MCF 10A (cell line): ENCODE measurements around the gene ABHD1. TPM values are rescaled to one million over a fixed set of nuclear protein-coding genes. Genes with fewer than 3 reads are reported as not detected.

Experiments
- BruUV-seq: library from RNA; stranded (reverse); fragments of 400-500 nt; replicated peaks from 2 replicates; lab custom pipeline; 2021; lab: Mats Ljungman, UMichigan
- CTCF ChIA-PET: fragments of 300-600 bp; sonication (Branson Sonifier 250); formaldehyde crosslinking; extraction: SDS; loops from one replicate; lab custom pipeline; 2021; ENCODE audit warnings: antibody characterized with exemption, inconsistent platforms; lab: Yijun Ruan, JAX
- POLR2A ChIA-PET: fragments of 300-600, 350-650 bp; sonication (Branson Sonifier 250); formaldehyde crosslinking; extraction: SDS; loops from one replicate; lab custom pipeline; 2020; ENCODE audit warnings: antibody characterized with exemption, inconsistent platforms; lab: Yijun Ruan, JAX
- DNase-seq: peaks from one replicate; pipeline ENCODE4 v3.0.0-alpha.2; 2018; ENCODE audit not compliant: unreplicated experiment
- H3K27ac Mint-ChIP-seq: one replicate; pipeline ENCODE4 v1.8.0; 2022; ENCODE audit warnings: mild to moderate bottlenecking, low read depth, mixed read lengths; ENCODE audit not compliant: unreplicated experiment
- H3K27me3 Mint-ChIP-seq: one replicate; pipeline ENCODE4 v1.8.0; 2022; ENCODE audit warnings: mixed read lengths; ENCODE audit not compliant: insufficient read depth, unreplicated experiment
- H3K36me3 Mint-ChIP-seq: one replicate; pipeline ENCODE4 v1.8.0; 2022; ENCODE audit warnings: mild to moderate bottlenecking, moderate library complexity, mixed read lengths; ENCODE audit not compliant: insufficient read depth, unreplicated experiment
- H3K4me1 Mint-ChIP-seq: one replicate; pipeline ENCODE4 v1.8.0; 2022; ENCODE audit warnings: mixed read lengths; ENCODE audit not compliant: insufficient read depth, unreplicated experiment
- H3K4me3 Mint-ChIP-seq: one replicate; pipeline ENCODE4 v1.8.0; 2022; ENCODE audit warnings: mild to moderate bottlenecking, moderate library complexity, mixed read lengths; ENCODE audit not compliant: unreplicated experiment
- H3K9me3 Mint-ChIP-seq: one replicate; pipeline ENCODE4 v1.8.0; 2022; ENCODE audit warnings: mixed read lengths; ENCODE audit not compliant: unreplicated experiment
- intact Hi-C: fragments of 100-400 bp; cut with micrococcal nuclease; formaldehyde crosslinking; loops from 2 replicates; pipeline ENCODE4 v1.14.1; 2022
- total RNA-seq: library from RNA; stranded (reverse); gene quantifications from 2 replicates; pipeline ENCODE4 v1.2.3, GENCODE V29; 2022
- TF ChIP-seq, protein P1 (sequence below): fragments of 200-600 bp; IDR thresholded peaks from one replicate; pipeline ENCODE4 v1.8.0; 2022; ENCODE audit warnings: antibody characterized with exemption, mild to moderate bottlenecking; ENCODE audit not compliant: unreplicated experiment

The ABHD1 gene
- total RNA-seq, 1 experiment from 2014 or later = not detected

DNA sequence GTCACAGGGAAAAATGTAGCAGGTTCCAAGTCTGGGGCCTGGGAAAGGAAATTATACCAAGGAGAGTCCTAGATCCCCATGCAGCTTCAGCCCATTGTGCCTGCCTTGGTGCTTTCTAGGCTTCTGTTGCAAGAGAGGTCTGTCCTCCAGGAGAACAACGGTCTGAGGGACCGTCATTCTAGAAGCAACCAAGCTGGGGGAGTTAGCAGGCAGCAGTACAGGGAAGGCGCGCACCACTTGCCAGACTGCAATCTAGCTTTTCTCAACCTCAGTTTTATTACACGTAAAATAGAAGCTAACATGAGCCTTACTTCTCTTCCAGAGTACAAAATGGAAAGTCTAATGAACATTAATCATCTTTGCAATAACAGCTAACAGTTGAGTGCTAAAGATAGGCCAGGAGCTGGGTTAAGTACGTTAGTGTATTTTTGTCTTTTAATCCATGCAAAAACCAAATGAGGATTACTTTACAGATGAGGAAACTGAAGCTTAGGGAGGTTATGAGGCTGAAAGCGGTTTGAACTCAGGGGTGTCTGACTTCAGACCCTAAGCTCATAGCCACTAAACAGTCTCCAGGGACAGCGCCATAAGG is 27.1 kb downstream of the ABHD1 start:
- Mint-ChIP-seq H3K4me3 (no peak overlapping the region), H3K36me3 (no peaks in the 10 kb centered on the region), H3K9me3 (no peaks in the 10 kb centered on the region), H3K4me1 (no peaks in the 10 kb centered on the region), H3K27ac (no peak overlapping the region), H3K27me3 (no peaks in the 10 kb centered on the region)
- no TSS peak for BruUV-seq
- intact Hi-C loops = no loop called here
- ChIA-PET CTCF (interaction anchor here (0.6 to 1.1 kb wide), 2 partner anchors 152 to 215 kb away, joined by 3 to 7 read pairs; no protein-coding TSS in a partner anchor), POLR2A (no interaction called here)
- DNase-seq = no peak
- TF ChIP-seq, protein P1, sequence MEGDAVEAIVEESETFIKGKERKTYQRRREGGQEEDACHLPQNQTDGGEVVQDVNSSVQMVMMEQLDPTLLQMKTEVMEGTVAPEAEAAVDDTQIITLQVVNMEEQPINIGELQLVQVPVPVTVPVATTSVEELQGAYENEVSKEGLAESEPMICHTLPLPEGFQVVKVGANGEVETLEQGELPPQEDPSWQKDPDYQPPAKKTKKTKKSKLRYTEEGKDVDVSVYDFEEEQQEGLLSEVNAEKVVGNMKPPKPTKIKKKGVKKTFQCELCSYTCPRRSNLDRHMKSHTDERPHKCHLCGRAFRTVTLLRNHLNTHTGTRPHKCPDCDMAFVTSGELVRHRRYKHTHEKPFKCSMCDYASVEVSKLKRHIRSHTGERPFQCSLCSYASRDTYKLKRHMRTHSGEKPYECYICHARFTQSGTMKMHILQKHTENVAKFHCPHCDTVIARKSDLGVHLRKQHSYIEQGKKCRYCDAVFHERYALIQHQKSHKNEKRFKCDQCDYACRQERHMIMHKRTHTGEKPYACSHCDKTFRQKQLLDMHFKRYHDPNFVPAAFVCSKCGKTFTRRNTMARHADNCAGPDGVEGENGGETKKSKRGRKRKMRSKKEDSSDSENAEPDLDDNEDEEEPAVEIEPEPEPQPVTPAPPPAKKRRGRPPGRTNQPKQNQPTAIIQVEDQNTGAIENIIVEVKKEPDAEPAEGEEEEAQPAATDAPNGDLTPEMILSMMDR = no peak

DNA sequence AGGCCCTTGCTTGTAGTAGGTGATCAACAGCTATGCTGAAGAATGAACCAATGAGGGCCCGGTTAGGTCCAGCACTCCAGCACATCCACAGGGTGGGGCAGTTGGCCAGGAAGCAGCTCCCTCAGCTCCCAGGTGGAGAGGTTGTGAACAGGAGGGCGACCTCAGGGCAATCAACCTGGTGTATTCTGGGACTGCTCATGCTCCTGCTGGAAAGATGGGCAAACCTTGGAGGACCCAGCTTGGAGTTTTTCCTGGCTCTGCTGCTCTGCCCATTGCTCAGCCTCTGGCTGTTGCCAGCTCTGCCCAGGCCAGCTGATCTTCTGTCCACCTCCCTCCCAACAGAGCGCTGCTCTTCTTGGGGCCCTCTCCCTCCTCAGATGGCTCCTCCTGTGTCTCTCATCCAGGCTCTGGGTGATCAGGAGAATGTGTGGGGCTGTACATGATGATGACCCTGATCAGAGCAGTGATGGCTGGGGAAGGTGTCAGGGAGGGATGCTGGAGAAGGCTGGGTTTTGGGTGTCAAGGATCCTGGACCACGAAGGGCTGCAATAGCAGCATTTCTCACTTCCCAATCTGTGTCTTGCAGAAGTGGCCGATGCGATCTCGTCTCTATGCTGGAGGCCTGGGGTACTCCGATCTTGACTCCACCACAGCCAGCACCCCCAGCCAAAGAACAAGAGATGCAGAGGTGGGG is 28.6 kb downstream of the ABHD1 start:
- ChIA-PET CTCF (interaction anchor here (0.6 to 1.9 kb wide), 6 partner anchors 15 to 200 kb away, joined by 3 to 7 read pairs (median 3); no protein-coding TSS in a partner anchor), POLR2A (interaction anchor here (0.6 to 1.1 kb wide), 2 partner anchors 24 to 28 kb away, joined by 3 read pairs; no protein-coding TSS in a partner anchor)
- H3K9me3 Mint-ChIP-seq = no peaks in the 10 kb centered on the region
- H3K36me3 Mint-ChIP-seq = no peaks in the 10 kb centered on the region
- intact Hi-C loops = no loop called here
- TF ChIP-seq, protein P1 = no peak
- no peak overlapping the region for H3K27ac Mint-ChIP-seq
- H3K4me3 Mint-ChIP-seq = no peak overlapping the region
- no TSS peak for BruUV-seq
- no peaks in the 10 kb centered on the region for H3K4me1 Mint-ChIP-seq
- no peaks in the 10 kb centered on the region for H3K27me3 Mint-ChIP-seq
- peak; percentile 20 for DNase-seq

DNA sequence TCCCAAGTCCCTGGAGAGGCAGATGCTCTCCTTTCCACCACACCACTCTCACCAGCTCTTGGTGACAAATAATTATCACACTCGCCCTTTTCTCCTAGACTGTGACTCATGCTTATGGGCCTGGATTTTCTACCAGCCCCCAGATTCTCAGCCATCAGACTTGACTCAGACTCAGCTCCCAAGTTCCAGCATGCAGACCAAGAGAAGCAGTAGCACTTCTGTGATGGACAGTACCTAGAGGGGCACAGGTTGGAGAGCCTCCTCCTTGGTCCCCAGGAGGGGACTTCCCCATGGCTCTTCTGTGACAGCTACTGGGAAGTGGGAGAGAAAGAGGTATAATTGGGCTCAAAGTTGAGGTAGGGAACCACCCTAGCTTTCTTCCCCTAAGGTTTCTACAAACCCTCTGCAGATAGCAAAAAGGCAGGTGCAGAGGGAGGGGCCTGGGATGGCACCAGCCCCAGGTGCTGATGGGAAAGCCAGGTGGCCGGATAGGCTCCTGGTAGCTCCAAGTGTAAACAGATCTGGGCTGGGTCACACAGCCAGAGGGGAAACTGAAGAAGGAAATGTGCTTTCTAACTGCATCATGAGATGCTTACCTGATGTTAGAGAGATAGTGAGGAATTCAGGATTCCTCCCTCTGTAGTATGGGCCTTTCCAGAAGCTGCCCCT is 29.3 kb downstream of the ABHD1 start:
- Mint-ChIP-seq H3K9me3 (no peaks in the 10 kb centered on the region), H3K4me3 (no peak overlapping the region), H3K36me3 (no peaks in the 10 kb centered on the region), H3K27me3 (no peaks in the 10 kb centered on the region), H3K27ac (no peak overlapping the region), H3K4me1 (no peaks in the 10 kb centered on the region)
- POLR2A ChIA-PET = interaction anchor here (0.6 to 1.1 kb wide), 2 partner anchors 25 to 27 kb away, joined by 3 read pairs; no protein-coding TSS in a partner anchor
- peak; percentile 18 for DNase-seq
- TF ChIP-seq, protein P1 = no peak
- BruUV-seq = no TSS peak
- CTCF ChIA-PET = interaction anchor here (0.6 to 1.9 kb wide), 3 partner anchors 17 to 200 kb away, joined by 3 to 6 read pairs (median 3); no protein-coding TSS in a partner anchor
- intact Hi-C loops = no loop called here

DNA sequence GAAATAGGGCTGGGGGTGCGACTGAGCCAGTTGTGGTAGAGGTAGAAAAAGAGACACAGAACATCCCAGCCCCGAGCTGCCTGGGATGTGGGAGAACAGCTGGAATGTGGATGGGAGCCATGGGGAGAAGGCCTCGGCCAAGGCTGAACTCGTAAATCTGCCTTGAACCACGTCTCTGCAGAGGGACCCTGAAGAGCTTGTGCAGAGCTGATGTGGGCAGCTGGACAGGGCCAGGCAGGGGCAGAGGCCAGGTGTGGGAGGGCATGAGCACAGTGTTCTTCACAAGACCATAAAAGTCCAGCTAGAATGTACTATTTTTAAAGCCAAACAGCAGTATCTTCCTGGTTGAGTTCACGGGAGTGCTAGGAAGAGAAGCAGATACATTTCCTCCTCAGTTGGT is 30.9 kb downstream of the ABHD1 start:
- DNase-seq = no peak
- H3K4me3 Mint-ChIP-seq = no peak overlapping the region
- BruUV-seq = no TSS peak
- TF ChIP-seq, protein P1 = no peak
- no peaks in the 10 kb centered on the region for H3K36me3 Mint-ChIP-seq
- no peaks in the 10 kb centered on the region for H3K27me3 Mint-ChIP-seq
- H3K9me3 Mint-ChIP-seq = no peaks in the 10 kb centered on the region
- H3K27ac Mint-ChIP-seq = no peak overlapping the region
- intact Hi-C loops = no loop called here
- ChIA-PET POLR2A (no interaction called here), CTCF (interaction anchor here (0.5 to 1.5 kb wide), 4 partner anchors 15 to 125 kb away, joined by 3 to 4 read pairs (median 4); no protein-coding TSS in a partner anchor)
- no peaks in the 10 kb centered on the region for H3K4me1 Mint-ChIP-seq
